OCI-LY3 (cell line): ENCODE data around the gene CCDC3.

Experiments used
- H2AFZ ChIP-seq: fragments of 200-600, 300-600 bp; shearing (Covaris generic); 2 replicates; pipeline ENCODE4 v1.6.0; 2014; ENCODE audit warnings: antibody characterized with exemption, low read depth, low read length
- H3K27ac ChIP-seq: fragments of 200-600, 300-600 bp; sonication (generic); 2 replicates; pipeline ENCODE4 v1.5.1; 2014; ENCODE audit warnings: mild to moderate bottlenecking, low read length, moderate library complexity, mixed read lengths
- H3K27me3 ChIP-seq: fragments of 200-600, 300-600 bp; sonication (generic); 2 replicates; pipeline ENCODE4 v1.6.1; 2014; ENCODE audit warnings: low read depth, low read length, mixed read lengths
- H3K36me3 ChIP-seq: fragments of 200-600, 300-600 bp; sonication (generic); replicated peaks from 2 replicates; pipeline ENCODE3; 2014; ENCODE audit warnings: low read depth, low read length, mixed read lengths
- H3K4me1 ChIP-seq: fragments of 300-600, 200-600 bp; sonication (generic); 2 replicates; pipeline ENCODE4 v1.6.1; 2014; ENCODE audit warnings: low read length, mixed read lengths
- H3K4me2 ChIP-seq: fragments of 200-600, 300-600 bp; sonication (generic); 2 replicates; pipeline ENCODE4 v1.6.1; 2014; ENCODE audit warnings: low read length, mixed read lengths
- H3K4me3 ChIP-seq: fragments of 300-600, 200-600 bp; sonication (generic); 2 replicates; pipeline ENCODE4 v1.5.1; 2014; ENCODE audit warnings: antibody characterized with exemption, mild to moderate bottlenecking, low read length, moderate library complexity
- H3K79me2 ChIP-seq: fragments of 300-600, 200-600 bp; shearing (Covaris generic); 2 replicates; pipeline ENCODE4 v1.6.1; 2014; ENCODE audit warnings: mild to moderate bottlenecking, low read length, mixed read lengths
- H3K9ac ChIP-seq: fragments of 300-600, 200-600 bp; shearing (Covaris generic); 2 replicates; pipeline ENCODE4 v1.6.0; 2014; ENCODE audit warnings: mild to moderate bottlenecking, low read length, moderate library complexity
- H3K9me3 ChIP-seq: fragments of 200-600, 300-600 bp; shearing (Covaris generic); 2 replicates; pipeline ENCODE4 v1.6.1; 2014; ENCODE audit warnings: low read length, mixed read lengths; ENCODE audit not compliant: insufficient read depth
- H4K20me1 ChIP-seq: fragments of 200-600, 300-600 bp; sonication (generic); 2 replicates; pipeline ENCODE4 v1.6.1; 2016; ENCODE audit warnings: low read length, mixed read lengths; ENCODE audit not compliant: insufficient read depth
- EZH2phosphoT487 ChIP-seq: fragments of 200-600 bp; shearing (Covaris generic); IDR thresholded peaks from 2 replicates; pipeline ENCODE4 v1.6.1; 2018; ENCODE audit warnings: antibody characterized with exemption, mixed run types, low read depth
- TF ChIP-seq, protein P1 (sequence below): fragments of 200-600, 300-600 bp; sonication (generic); IDR thresholded peaks from 2 replicates; pipeline ENCODE4 v1.5.1; 2014; ENCODE audit warnings: antibody characterized with exemption, low read length, low read depth

CCDC3 gene

DNA sequence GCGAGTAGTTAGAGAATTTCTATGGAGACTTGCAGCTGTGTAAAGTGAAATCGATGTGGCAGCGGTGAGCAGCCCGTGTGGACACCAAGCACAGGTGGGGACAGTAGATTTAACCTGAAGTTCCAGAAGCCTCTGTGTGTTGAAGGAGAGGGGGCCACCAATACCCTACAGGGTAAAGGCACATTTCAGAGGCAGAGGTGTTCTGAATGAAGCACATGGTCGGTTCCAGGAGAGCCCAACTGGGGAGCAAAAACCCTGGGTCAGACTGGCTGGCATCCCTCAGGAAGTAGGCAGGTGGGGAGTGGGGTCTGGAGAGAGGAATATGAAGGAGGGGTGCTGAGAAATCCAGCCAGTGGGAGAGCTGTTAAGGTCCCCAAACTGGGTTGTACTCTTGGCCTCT lies 76.6 kb downstream of the CCDC3 start:
- no peaks in the 10 kb centered on the region for H3K4me1 ChIP-seq
- no peaks in the 10 kb centered on the region for H4K20me1 ChIP-seq
- H2AFZ ChIP-seq, result no peak overlapping the region
- H3K9ac ChIP-seq, result no peak overlapping the region
- no peaks in the 10 kb centered on the region for H3K79me2 ChIP-seq
- no peak for TF ChIP-seq EZH2phosphoT487
- TF ChIP-seq, protein P1, sequence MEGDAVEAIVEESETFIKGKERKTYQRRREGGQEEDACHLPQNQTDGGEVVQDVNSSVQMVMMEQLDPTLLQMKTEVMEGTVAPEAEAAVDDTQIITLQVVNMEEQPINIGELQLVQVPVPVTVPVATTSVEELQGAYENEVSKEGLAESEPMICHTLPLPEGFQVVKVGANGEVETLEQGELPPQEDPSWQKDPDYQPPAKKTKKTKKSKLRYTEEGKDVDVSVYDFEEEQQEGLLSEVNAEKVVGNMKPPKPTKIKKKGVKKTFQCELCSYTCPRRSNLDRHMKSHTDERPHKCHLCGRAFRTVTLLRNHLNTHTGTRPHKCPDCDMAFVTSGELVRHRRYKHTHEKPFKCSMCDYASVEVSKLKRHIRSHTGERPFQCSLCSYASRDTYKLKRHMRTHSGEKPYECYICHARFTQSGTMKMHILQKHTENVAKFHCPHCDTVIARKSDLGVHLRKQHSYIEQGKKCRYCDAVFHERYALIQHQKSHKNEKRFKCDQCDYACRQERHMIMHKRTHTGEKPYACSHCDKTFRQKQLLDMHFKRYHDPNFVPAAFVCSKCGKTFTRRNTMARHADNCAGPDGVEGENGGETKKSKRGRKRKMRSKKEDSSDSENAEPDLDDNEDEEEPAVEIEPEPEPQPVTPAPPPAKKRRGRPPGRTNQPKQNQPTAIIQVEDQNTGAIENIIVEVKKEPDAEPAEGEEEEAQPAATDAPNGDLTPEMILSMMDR, result no peak
- H3K27ac ChIP-seq, result no peak overlapping the region
- no peaks in the 10 kb centered on the region for H3K27me3 ChIP-seq
- H3K9me3 ChIP-seq, result no peaks in the 10 kb centered on the region
- no peak overlapping the region for H3K4me2 ChIP-seq
- no peak overlapping the region for H3K4me3 ChIP-seq
- no peaks in the 10 kb centered on the region for H3K36me3 ChIP-seq

DNA sequence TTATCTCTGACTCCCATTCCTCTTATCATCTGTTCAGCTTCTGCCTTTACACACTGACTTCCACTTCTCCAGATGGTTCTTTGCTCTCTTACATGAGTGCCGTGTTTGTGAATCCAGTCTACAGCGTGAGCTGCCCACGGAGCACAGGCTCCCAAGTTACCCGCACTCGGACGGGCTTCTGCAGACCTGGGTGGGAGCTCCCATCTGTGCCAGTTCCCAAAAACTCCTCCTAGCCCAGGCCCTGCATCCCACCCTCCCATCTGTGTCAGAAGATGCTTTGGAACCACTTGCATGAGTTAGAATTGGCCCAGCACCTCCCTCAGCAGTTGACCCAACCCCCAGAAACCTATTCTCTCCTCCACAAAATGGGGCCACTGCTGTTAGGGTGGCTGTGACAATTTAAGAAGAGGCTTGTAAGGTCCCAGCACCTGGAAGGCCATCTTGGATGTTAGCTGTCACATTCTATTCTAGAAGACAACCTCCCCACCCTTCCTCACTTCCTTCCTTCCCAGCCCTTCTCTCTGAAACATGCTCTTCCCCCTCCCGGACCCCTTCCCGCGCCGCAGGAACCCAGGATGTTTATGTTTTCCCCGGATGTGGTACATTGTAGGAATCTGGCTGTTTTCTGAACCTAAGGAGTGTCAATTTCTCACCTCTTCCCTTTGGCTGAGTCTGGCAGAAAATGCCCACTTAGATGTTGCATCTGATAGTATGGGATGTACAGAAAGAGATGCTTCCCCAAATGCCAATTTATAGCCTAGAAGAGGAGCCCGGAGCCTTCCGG lies 79.2 kb downstream of the CCDC3 start:
- TF ChIP-seq, protein P1, result no peak
- TF ChIP-seq EZH2phosphoT487, result no peak
- H3K27ac ChIP-seq, result no peak overlapping the region

DNA sequence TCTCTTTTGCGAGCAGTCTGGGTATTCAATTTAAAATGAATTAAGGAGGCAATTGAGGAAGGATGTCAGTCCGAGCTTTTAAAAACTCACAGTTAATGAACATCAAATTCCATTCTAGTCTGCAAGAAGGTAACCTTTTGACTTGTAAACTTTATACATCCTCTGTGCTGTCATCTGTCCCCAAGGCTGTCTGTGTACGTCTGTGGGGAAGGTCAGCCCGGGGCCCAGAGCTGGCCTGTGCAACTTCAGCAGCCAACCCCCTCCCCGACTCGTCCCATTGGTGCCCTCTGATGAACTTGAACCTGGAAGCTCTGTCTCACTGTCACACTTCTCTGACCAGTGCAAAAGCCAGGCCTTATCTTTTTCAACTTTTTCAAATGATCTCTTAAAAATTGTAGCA lies 80.3 kb downstream of the CCDC3 start:
- H3K36me3 ChIP-seq, result no peaks in the 10 kb centered on the region
- H3K79me2 ChIP-seq, result no peaks in the 10 kb centered on the region
- H3K27ac ChIP-seq, result no peak overlapping the region
- no peaks in the 10 kb centered on the region for H3K9me3 ChIP-seq
- H3K4me3 ChIP-seq, result no peak overlapping the region
- no peaks in the 10 kb centered on the region for H3K4me1 ChIP-seq
- no peak overlapping the region for H3K4me2 ChIP-seq
- TF ChIP-seq, protein P1, result no peak
- no peak for TF ChIP-seq EZH2phosphoT487
- H4K20me1 ChIP-seq, result no peaks in the 10 kb centered on the region
- H3K9ac ChIP-seq, result no peak overlapping the region
- H2AFZ ChIP-seq, result no peak overlapping the region
- H3K27me3 ChIP-seq, result no peaks in the 10 kb centered on the region

More for the DNA sequence above, 79.2 kb downstream of the CCDC3 start:
- no peaks in the 10 kb centered on the region for H3K79me2 ChIP-seq
- H2AFZ ChIP-seq, result no peak overlapping the region
- no peak overlapping the region for H3K9ac ChIP-seq
- no peak overlapping the region for H3K4me3 ChIP-seq
- no peak overlapping the region for H3K4me2 ChIP-seq
- H4K20me1 ChIP-seq, result no peaks in the 10 kb centered on the region
- no peaks in the 10 kb centered on the region for H3K27me3 ChIP-seq
- no peaks in the 10 kb centered on the region for H3K36me3 ChIP-seq
- H3K4me1 ChIP-seq, result no peaks in the 10 kb centered on the region
- H3K9me3 ChIP-seq, result no peaks in the 10 kb centered on the region

DNA sequence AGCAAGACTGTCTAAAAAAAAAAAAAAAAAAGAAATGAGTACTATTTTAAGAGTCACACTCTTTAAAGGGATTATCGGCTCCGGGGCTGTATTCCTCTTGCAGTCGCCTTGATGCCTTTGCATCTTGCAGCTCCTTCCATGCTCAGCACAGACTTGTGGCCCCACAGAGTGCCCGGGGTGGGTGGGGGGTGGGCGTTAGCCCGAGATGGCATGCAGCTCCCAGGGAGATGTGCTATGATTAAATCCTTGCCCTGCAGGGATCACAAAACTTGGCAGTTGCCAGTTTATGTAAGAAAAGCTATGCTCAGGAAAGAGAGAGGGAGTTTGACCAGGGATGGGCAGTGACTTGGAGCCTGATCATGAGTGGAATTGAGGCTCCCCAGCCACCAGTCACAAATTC lies 81.9 kb downstream of the CCDC3 start:
- TF ChIP-seq, protein P1, result no peak
- no peak for TF ChIP-seq EZH2phosphoT487
- Histone ChIP-seq H2AFZ (no peak overlapping the region), H3K27me3 (no peaks in the 10 kb centered on the region), H3K4me3 (no peak overlapping the region), H3K4me1 (no peaks in the 10 kb centered on the region), H3K4me2 (no peak overlapping the region), H3K9ac (no peak overlapping the region), H3K27ac (no peak overlapping the region), H3K9me3 (no peaks in the 10 kb centered on the region), H3K36me3 (no peaks in the 10 kb centered on the region), H4K20me1 (no peaks in the 10 kb centered on the region), H3K79me2 (no peaks in the 10 kb centered on the region)
